ENCODE results near the gene USP24.

USP24 gene, protein sequence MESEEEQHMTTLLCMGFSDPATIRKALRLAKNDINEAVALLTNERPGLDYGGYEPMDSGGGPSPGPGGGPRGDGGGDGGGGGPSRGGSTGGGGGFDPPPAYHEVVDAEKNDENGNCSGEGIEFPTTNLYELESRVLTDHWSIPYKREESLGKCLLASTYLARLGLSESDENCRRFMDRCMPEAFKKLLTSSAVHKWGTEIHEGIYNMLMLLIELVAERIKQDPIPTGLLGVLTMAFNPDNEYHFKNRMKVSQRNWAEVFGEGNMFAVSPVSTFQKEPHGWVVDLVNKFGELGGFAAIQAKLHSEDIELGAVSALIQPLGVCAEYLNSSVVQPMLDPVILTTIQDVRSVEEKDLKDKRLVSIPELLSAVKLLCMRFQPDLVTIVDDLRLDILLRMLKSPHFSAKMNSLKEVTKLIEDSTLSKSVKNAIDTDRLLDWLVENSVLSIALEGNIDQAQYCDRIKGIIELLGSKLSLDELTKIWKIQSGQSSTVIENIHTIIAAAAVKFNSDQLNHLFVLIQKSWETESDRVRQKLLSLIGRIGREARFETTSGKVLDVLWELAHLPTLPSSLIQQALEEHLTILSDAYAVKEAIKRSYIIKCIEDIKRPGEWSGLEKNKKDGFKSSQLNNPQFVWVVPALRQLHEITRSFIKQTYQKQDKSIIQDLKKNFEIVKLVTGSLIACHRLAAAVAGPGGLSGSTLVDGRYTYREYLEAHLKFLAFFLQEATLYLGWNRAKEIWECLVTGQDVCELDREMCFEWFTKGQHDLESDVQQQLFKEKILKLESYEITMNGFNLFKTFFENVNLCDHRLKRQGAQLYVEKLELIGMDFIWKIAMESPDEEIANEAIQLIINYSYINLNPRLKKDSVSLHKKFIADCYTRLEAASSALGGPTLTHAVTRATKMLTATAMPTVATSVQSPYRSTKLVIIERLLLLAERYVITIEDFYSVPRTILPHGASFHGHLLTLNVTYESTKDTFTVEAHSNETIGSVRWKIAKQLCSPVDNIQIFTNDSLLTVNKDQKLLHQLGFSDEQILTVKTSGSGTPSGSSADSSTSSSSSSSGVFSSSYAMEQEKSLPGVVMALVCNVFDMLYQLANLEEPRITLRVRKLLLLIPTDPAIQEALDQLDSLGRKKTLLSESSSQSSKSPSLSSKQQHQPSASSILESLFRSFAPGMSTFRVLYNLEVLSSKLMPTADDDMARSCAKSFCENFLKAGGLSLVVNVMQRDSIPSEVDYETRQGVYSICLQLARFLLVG (N-terminal part only)

DNA sequence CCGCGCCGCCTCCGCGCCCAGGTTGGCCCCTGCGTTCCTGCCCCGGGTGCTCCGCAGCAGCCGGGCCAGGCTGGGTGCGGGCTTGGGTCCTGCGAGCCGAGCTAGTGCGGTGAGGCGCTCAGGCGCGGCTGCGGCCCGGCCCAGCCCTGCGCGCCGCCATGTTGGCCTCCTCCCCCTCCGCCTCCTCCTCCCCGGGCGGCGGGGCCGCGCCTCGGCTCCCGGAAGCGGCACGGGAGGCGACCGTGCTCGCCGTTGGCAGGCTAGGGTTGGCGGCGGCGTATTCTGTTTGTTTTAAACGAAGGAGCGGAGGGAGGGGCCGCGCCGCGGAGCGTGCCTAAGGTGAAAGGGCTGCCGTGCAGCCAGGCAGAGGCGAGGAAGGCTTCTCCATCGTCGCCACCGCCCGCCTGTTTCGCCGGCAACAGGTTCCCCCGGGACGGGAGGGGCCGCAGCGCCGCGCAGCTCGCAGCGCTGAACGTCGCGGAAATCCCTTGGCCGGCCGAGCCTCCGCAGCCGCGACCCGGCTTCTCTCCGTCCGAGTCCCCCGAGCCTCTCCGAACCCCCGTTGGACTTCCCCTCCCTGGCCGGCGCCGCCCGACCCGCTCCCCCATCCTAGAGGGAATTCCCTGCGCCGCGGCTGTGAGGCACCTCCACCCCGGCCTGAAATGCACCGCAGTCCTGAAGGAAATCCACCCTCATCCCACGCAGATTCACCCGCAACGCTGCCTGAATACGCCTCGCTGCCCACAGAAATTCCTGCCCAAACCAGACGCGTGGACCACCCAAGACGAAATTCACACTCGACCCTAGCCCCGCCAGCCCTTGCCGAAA, at the start of gene USP24:
Gene USP24 (minus strand): TSS at position 171 of the 828 bp plus-strand sequence. CDS start 251 bp downstream, outside the sequence.
- peak; percentile 72 to 76 for DNase-seq

DNA sequence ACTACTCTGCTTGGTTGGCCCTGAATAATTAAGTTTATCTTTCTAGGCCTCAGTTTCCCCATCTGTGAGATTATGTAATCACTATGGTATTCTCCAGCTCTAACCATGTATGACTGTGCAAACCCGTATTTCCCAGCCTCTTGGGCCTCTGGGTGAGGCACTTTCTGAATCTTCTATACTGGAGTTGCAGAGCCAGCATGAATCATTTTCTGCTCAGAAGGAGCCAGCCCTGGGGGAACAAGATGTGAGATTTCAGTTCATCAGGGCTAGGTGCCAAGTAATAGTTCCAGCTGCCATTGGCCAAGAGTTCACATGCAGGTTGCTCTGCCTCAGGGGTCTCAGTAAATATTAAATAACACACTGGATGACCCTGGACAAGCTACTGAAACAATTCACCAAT, 47.7 kb upstream of the USP24 start:
- no peak for DNase-seq

DNA sequence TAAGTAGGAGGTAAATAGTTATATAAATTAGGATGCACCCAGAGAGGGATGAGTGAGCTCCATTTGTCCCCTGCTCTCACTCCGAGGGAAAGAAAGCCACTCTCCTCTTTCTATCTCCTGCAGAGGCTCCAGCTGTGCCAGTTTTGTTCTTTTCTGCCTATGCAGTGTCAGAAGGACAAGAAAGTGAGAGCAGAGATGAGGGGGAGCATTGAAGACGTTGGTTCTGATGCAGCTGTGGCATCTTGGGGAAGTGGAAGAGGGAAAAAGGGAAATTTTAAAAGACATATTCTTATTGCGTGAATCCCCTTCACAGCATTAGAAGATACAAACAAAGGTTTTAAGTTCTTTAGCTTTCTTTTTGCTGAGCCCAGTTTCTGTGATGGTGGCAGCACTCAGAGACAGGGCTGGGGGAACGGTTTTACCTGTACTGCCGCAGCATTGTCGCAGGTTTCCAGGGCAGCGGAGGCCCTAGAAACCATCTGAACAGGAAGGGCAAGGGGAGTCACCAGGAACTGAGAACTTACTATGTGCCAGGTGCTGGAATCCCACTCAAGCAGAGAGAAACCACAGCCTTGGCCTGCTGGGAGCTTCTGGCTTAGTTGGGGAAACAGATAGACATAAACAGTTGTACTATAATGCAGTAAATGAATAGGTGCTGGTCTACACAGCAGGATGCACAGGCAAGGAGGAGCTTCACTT, 44.9 kb upstream of the USP24 start:
- DNase-seq: no peak

DNA sequence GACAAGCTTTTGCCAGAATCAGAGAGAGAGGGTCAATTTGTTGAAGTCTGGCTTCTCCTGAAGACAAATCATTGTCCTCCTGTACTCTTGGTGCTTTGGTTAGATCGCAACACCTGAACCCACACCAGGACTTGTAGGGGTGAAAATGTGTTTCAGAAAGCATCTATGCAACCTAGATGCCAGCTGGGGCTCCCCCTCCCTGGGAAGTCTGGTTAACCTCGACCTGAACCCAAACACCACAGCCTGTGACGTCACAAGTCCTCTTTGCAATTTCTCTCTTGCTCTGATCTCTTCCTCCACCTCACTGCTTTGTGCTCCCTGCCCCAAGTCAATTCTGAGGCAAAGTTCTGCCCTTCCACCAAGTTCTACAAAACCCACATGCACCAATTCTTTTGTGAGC, 42.8 kb upstream of the USP24 start:
- peak in 1 of 2 experiments; percentile 17 for DNase-seq

DNA sequence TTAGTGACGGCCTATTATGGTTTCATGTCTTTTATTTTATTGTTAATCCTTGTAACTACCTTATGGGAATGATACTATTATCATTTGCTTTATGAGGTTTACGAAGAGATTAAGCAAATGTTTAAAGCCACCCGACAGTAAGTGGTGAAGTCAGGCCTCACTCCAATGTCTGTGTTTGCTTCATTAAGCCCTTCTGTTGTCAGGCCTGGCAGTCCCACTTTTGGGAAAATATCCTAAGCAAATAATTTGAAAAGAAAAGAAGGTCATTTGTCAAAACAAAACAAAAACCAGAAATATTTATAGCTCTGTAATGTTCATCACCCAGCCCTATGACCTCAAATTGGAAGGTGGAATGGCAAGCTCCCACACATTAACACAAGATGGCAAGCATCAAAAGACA, 40.7 kb upstream of the USP24 start:
- DNase-seq: no peak

DNA sequence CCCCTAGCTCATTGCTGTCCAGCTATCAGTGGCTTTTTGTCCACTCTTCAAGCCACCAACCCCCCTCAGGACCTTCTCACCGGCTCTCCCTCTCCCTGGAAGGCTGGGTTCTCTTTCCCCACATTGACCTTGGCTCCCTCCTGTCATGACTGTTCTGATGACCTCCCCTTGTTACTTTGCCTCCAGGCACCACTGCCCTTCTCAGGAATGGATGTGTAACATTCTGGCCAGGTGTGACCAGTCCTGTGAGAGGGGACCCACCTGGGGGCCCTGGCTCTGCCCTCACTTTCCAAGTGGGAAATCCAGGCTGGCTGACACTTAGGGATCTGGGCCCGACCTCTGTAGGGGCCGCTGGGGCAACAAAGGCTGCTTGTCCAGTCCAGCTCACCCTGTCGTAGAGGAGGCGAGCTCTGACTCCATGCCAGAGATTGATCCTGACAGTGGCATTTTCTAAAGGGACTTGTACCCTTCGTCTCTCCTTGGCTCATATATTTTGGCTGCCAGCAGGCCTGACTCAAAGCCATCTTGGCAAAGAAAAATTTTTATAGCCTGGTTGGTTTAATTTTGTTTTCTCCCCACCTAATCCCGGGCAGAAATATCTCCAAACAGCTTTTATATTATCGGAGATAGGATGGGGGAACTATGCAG, 37.9 kb upstream of the USP24 start:
- no peak for DNase-seq

DNA sequence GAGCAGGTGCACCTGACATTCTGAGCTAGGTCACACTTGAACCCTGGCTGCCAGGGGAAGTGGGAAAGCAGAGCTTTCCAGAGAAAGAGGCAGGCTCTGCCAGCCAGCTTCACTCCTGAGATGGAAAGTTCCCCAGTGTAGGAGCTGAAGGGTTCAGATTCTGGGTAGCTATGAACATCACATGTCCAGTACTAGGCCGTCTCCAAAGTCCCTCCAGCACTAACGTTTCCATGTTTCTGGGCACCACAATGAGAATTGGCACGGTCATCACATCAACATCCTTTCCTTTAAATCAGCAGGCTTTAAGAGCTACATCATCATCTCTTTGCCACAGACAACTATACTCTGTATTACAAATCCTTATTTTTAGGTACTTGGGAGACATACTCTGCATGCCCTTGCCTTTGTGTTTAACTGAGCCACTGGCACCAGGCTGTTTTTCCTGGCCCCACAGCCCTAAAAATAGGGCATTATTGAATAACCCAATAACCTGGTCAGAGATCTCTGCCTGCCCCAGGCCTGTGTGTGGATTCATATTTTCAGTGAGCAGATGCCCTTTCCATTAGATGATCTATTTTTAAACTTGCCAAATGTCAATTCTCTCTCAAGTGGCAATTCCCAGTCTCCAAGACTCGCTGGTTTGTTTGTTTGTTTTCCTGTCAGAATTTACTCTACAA, 35.4 kb upstream of the USP24 start:
- DNase-seq: no peak

DNA sequence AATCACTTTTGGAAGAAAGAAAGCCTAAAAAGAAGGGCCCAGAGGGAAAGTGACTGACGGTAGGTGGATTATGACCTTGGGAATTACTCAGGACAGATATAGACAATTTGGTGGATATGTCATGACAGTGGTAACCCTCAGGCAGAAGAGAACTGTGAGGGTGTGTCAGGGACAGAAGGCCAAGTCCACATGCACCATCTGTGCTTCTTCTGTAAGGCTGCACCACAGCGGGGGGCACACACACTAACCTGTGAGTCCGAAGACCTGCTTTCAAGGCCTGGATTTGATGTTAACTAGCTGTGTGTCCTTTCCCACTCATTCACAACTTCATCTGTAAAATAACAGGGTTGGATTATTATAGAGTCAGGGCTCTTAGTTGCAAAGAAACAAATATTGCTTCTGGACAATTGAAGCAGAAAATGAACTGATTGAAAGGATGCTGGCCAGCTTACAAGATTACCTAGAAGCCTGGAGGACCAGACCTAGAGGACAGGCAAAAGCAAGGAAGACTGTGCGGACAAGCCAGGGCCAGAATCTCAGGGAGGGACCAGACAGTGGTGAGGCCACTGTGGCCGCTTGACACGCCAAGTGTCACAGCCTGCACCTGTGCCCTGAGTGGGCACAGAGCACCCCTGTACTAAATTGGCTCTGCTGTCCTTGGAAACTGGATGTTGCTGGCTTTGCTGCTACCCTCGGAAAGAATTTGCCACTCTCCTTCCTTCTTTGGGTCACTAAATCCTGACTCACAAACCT, 34.7 kb upstream of the USP24 start:
- DNase-seq: no peak

DNA sequence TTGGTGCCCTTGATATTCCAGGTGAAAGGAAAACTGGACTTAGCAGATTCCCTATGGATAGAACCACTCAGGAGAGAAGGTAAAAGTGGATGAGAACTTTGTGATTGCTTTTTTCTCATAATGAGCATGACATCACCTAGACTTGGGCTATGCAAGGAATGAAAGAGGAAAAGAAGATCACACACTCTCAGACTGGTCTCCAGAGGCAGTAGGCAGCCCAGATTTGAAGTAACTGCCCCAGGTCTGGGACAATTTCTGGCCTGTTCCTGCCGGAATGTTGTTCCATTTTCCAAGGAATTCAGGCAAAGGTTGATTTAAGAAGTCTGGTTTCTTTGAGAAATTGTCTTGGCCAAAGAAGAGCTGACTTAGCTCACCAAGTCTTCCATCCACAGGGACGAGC, 31.7 kb upstream of the USP24 start:
- no peak for DNase-seq

DNA sequence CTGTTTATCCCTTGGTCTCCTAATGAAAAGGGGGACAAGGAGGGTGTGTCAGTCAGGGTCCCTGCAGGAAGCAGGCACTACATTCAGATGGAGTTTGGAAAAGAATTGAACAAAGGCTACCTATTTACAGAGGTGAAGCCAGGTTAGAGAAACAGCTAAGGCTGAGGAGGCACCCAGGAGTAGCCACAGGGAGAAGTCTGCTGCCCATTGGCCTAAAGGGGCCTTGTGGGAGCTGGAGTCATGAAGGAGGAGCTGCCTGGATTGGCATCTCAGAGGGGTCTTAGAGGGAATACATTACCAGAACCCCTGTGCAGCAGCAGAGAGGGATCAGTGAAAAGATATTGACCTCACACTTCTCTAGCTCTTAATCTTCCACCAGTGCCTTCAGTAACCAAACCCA, 31.2 kb upstream of the USP24 start:
- no peak for DNase-seq

DNA sequence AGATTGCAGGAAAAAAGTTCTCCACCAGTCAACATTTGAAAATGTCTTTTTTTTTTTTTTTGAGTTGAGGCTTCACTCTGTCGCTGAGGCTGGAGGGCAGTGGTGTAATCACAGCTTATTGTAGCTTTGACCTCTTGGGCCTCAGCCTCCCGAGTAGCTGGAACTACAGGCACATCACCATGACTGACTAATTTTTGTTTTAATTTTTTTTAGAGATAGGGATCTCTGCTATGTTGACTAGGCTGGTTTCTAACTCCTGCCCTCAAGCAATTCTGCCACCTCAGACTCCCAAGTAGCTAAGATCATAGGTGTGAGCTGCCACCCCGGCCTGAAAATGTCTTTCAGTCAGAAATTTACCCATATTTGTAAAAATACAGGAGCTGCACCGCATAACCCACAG, 30.6 kb upstream of the USP24 start:
- no peak for DNase-seq

DNA sequence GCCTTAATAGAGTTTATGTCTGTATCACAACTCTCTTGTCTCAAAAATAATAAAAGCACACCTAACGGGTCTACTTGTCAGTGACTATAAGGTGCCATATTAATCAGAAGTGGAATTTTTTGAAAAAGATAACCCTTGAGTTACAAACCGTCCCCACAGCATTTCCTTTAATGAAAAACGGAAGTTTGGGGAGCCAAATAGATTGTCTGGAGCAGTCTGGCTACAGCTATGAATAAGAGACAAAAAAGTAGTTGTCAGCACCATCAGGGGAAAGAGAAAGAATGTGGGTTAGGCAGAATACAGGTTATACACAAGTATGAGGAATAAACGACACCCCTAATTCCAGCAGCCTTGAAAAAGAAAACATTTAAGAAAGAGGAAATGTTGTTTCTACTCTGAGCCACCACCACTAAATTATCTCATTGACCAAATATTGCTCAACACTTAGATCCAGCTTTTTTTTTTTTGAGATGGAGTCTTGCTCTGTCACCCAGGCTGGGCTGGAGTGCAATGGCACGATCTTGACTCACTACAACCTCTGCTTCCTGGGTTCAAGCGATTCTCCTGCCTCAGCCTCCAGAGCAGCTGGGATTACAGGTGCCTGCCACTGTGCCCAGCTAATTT, 29.4 kb upstream of the USP24 start:
- DNase-seq: no peak

DNA sequence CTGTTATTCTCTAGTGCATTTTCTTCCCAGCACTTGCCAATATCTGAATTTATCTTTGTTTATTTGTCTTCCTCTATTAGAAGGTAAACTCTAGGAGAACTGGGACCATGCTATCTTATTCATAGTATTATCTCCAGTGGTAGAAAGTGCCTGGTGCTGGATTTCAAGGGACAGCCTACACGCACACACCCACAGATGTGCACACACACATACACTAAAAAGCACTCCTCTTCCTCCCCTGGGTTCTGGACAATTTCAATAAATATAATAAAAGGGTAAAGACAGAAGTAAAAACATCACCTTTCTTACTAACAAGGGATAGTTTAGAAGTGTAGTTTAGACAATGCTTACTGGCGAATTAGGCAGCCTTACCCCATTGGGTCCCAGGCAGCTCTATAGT, 28.5 kb upstream of the USP24 start:
- no peak for DNase-seq

DNA sequence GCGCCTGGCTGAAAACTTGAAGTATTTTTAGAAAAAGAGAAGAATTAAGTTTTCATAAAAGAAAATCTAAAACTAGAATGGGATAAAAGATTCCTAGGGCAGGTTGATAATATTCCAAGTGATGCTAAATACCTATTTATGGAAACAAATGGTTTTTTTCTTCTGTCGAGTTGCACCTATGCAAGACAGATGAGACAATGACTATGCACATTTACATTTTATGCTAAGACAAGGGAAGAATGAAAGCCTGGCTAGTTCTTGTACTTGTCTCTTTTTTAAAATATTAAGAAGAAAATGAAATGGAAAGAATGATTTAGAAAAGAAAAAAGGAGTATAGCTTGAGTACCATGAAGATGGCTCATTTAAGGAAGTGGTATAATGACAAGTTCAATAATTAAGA, 24.4 kb upstream of the USP24 start:
- no peak for DNase-seq

DNA sequence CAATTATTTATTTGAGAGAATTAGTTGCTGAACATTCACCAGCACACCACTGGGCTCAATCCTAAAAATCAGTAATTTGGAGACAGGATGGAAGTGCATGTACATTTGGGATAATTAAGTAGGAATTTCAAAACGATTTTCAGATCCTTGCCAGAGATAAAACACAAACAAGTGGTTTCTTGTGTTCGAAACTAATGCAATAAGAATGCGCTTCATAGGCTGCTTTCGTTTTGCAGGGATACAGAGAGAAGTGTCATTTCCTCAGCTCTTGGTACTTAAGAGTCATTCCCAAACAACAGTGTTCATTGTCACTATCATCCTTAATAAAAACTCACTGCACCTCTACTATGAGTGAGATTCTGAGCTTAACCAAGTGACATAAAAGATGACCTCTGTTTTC, 20.6 kb upstream of the USP24 start:
- DNase-seq: no peak

DNA sequence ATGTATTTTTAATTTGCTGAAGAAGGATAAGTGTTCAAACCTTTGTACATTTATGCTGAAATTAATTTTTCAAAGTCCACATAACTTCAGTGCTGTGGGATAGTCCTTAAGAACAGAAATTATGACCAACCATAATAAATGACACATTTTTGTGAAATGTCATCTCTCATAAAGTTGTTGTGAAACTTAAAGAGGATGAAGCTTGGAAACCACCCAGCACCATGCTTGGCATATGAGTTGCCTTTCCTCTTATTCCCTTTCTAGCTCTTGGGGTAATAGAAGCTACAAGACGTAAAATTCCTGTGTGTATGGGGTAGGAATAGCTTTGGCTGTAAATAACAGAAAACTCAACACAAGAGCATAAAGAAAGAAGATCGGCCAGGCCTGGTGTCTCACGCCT, 18.9 kb upstream of the USP24 start:
- DNase-seq: no peak

DNA sequence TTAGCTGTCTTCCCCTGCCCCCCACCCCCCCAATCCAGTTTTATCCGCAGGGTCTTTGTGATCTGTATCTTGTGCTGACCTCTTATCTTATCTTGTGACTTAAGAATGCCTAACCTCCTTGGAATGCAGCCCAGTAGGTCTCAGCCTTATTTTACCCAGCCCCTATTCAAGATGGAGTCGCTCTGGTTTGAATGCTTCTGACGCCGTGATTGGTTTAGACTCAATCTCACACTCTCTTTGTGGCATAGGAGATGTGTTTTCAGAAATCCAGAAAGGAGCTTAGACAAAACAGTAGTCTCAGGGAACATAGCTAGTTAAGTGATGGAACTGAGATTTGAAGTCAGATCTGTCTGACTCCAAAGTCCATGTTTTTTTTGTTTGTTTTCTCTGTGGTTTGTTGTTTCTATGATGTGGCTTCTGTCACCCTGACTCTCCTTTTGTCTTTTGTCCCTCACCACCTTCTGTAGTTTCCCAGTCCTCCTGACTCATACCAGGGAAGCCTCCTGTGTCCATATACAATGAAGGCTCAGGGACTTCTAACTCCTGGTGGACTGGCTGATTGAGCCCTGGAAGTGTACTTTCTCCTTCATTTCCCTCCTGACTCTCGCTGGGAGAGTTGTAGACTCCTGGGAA, 18.1 kb upstream of the USP24 start:
- DNase-seq: no peak

DNA sequence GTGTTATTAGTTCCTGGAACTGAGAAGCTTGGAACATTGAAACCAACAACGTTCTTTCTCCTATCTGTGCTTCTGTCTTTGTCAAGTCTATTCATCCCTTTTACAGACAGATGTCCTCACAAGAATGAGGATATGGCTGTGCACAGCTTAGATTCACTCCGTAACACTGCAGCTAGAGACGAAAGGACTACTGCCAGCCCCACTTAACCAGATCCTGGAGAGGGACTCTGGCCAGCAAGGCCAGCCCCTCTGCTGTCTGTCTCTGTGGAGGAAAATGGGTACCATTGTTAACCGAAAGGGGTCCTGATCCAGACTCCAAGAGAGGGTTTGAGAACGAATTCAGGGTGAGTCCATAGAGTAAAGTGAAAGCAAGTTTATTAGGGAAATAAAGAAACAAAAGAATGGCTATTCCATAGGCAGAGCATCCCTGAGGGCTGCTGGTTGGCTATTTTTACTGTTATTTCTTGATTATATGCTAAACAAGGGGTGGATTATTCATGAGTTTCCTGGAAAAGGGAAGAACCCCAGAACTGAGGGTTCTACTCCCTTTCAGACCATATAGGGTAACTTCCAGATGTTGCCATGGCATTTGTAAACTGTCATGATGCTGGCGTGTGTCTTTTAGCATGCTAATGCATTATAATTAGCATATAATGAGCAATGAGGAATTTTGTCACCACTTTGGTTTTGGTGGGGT, 17.4 kb upstream of the USP24 start:
- no peak for DNase-seq

All from activated CD4-positive, alpha-beta T cell treated with anti-CD3 and anti-CD28 coated beads, Interleukin-2, amount 50 U/mL, for 4 hours (primary cell).